H9 (cell line): ENCODE data around the gene KIRREL3. TPM values are rescaled to one million over a fixed set of nuclear protein-coding genes. Genes with fewer than 3 reads are reported as not detected.
A peak's percentile ranks its signal among the peaks of the same experiment; 100 is the strongest.

Experiments used
- DNase-seq: peaks from one replicate; pipeline ENCODE4 v3.0.0-alpha.2; 2017
- H2AFZ ChIP-seq: one replicate; pipeline ENCODE4 v1.6.1; 2013; ENCODE audit warnings: mild to moderate bottlenecking, low read length, control low read depth, moderate library complexity
- H2AK5ac ChIP-seq: 2 replicates; pipeline ENCODE4 v1.6.1; 2013; ENCODE audit warnings: low read length, control low read depth, mixed read lengths; ENCODE audit not compliant: insufficient read length
- H2BK120ac ChIP-seq: one replicate; pipeline ENCODE4 v1.6.1; 2013; ENCODE audit warnings: low read depth, mild to moderate bottlenecking, low read length, control low read depth, inconsistent platforms; ENCODE audit not compliant: poor library complexity, severe bottlenecking
- H2BK12ac ChIP-seq: 2 replicates; pipeline ENCODE4 v1.6.1; 2013; ENCODE audit warnings: low read length, control low read depth, mixed read lengths, low read depth; ENCODE audit not compliant: insufficient read length
- H2BK15ac ChIP-seq: 2 replicates; pipeline ENCODE4 v1.6.1; 2013; ENCODE audit warnings: low read depth, low read length, control low read depth
- H2BK20ac ChIP-seq: one replicate; pipeline ENCODE4 v1.6.1; 2013; ENCODE audit warnings: low read depth, mild to moderate bottlenecking, low read length, control low read depth, inconsistent platforms; ENCODE audit not compliant: poor library complexity, severe bottlenecking
- H2BK5ac ChIP-seq: 2 replicates; pipeline ENCODE4 v1.6.1; 2013; ENCODE audit warnings: low read length, control low read depth, mixed read lengths; ENCODE audit not compliant: insufficient read length
- H3K14ac ChIP-seq: 2 replicates; pipeline ENCODE4 v1.6.1; 2013; ENCODE audit warnings: low read length, control low read depth; ENCODE audit not compliant: insufficient read depth
- H3K18ac ChIP-seq: 2 replicates; pipeline ENCODE4 v1.6.1; 2013; ENCODE audit warnings: low read depth, mild to moderate bottlenecking, mixed read lengths, low read length, control low read depth; ENCODE audit not compliant: insufficient read length
- H3K23ac ChIP-seq: 2 replicates; pipeline ENCODE4 v1.6.1; 2013; ENCODE audit warnings: low read length, control low read depth, mixed read lengths, low read depth; ENCODE audit not compliant: insufficient read length
- H3K23me2 ChIP-seq: 2 replicates; pipeline ENCODE4 v1.6.1; 2013; ENCODE audit warnings: low read depth, mild to moderate bottlenecking, mixed read lengths, low read length, control low read depth; ENCODE audit not compliant: insufficient read length, poor library complexity, severe bottlenecking
- H3K27ac ChIP-seq: 2 replicates; pipeline ENCODE4 v1.5.1; 2013; ENCODE audit warnings: low read length, control low read depth, mixed read lengths, low read depth; ENCODE audit not compliant: insufficient read length
- H3K27me3 ChIP-seq: 2 replicates; pipeline ENCODE4 v1.6.1; 2013; ENCODE audit warnings: low read length, control low read depth, inconsistent platforms; ENCODE audit not compliant: insufficient read depth
- H3K4ac ChIP-seq: 2 replicates; pipeline ENCODE4 v1.6.1; 2013; ENCODE audit warnings: low read depth, mild to moderate bottlenecking, control low read depth, inconsistent platforms, low read length, moderate library complexity
- H3K4me1 ChIP-seq: 2 replicates; pipeline ENCODE4 v1.6.1; 2013; ENCODE audit warnings: low read length, control low read depth, inconsistent platforms; ENCODE audit not compliant: insufficient read depth
- H3K4me2 ChIP-seq: 2 replicates; pipeline ENCODE4 v1.6.1; 2013; ENCODE audit warnings: low read length, control low read depth, mixed read lengths; ENCODE audit not compliant: insufficient read length, insufficient read depth
- H3K56ac ChIP-seq: 2 replicates; pipeline ENCODE4 v1.6.1; 2013; ENCODE audit warnings: low read depth, mild to moderate bottlenecking, mixed read lengths, low read length, control low read depth; ENCODE audit not compliant: insufficient read length
- H3K79me1 ChIP-seq: 2 replicates; pipeline ENCODE4 v1.6.1; 2013; ENCODE audit warnings: low read depth, mild to moderate bottlenecking, moderate library complexity, low read length, control low read depth, inconsistent platforms; ENCODE audit not compliant: insufficient read depth, poor library complexity, severe bottlenecking
- H3K79me2 ChIP-seq: 2 replicates; pipeline ENCODE4 v1.6.1; 2013; ENCODE audit warnings: low read length, control low read depth, inconsistent platforms; ENCODE audit not compliant: insufficient read depth
- H3K9ac ChIP-seq: 2 replicates; pipeline ENCODE4 v1.6.1; 2013; ENCODE audit warnings: low read length, control low read depth, mixed read lengths; ENCODE audit not compliant: insufficient read length; ENCODE audit errors: extremely low read depth
- H3K9me3 ChIP-seq: one replicate; pipeline ENCODE4 v1.6.1; 2013; ENCODE audit warnings: low read depth, low read length, inconsistent platforms; ENCODE audit not compliant: control insufficient read depth
- H3T11ph ChIP-seq: one replicate; pipeline ENCODE4 v1.6.1; 2013; ENCODE audit warnings: mild to moderate bottlenecking, low read length, control low read depth, inconsistent platforms
- H4K20me1 ChIP-seq: one replicate; pipeline ENCODE4 v1.6.1; 2013; ENCODE audit not compliant: control insufficient read depth, insufficient read length, insufficient read depth
- H4K5ac ChIP-seq: 2 replicates; pipeline ENCODE4 v1.6.1; 2013; ENCODE audit warnings: low read depth, mild to moderate bottlenecking, mixed read lengths, low read length, control low read depth; ENCODE audit not compliant: insufficient read length
- H4K8ac ChIP-seq: replicated peaks from 2 replicates; pipeline ENCODE4 v1.6.1; 2013; ENCODE audit warnings: low read length, control low read depth, mixed read lengths, low read depth; ENCODE audit not compliant: insufficient read length
- H4K91ac ChIP-seq: 2 replicates; pipeline ENCODE4 v1.6.1; 2013; ENCODE audit warnings: low read depth, mild to moderate bottlenecking, moderate library complexity, mixed read lengths, low read length, control low read depth; ENCODE audit not compliant: insufficient read length
- H3K27ac Mint-ChIP-seq, 3 experiments: 2 replicates in 2 of 3; 3 replicates in 1 of 3; pipeline ENCODE4 v1.8.0; 2020 to 2021; ENCODE audit warnings: mixed read lengths in 3 of 3, mild to moderate bottlenecking in 1 of 3, moderate library complexity in 1 of 3
- H3K27me3 Mint-ChIP-seq: 2 replicates; pipeline ENCODE4 v1.8.0; 2021; ENCODE audit warnings: low read depth, mild to moderate bottlenecking, moderate library complexity, mixed read lengths
- H3K36me3 Mint-ChIP-seq, 3 experiments: 2 replicates in 2 of 3; 3 replicates in 1 of 3; pipeline ENCODE4 v1.8.0; 2020 to 2021; ENCODE audit warnings: low read depth in 3 of 3, mixed read lengths in 3 of 3; ENCODE audit not compliant: insufficient read depth in 1 of 3
- H3K4me1 Mint-ChIP-seq, 2 experiments: 2 replicates each; pipeline ENCODE4 v1.8.0; 2020; ENCODE audit warnings: mixed read lengths in 2 of 2
- H3K4me3 Mint-ChIP-seq, 2 experiments: 2 replicates in 1 of 2; 3 replicates in 1 of 2; pipeline ENCODE4 v1.8.0; 2020 to 2021; ENCODE audit warnings: mild to moderate bottlenecking in 2 of 2, mixed read lengths in 2 of 2, moderate library complexity in 1 of 2
- H3K9me3 Mint-ChIP-seq, 2 experiments: 2 replicates in 1 of 2; 3 replicates in 1 of 2; pipeline ENCODE4 v1.8.0; 2020; ENCODE audit warnings: mild to moderate bottlenecking in 2 of 2, mixed read lengths in 2 of 2, moderate library complexity in 1 of 2
- WGBS: extraction: QIAGEN DNeasy Blood & Tissue Kit; methylation state at CpG from one replicate; pipeline ENCODE4 v1.1.7; 2013; ENCODE audit warnings: missing lambda C conversion rate, low lambda C conversion rate, mixed read lengths; ENCODE audit not compliant: insufficient read length; ENCODE audit errors: extremely low coverage; 5-methylcytosine and 5-hydroxymethylcytosine counted together
- total RNA-seq: library from RNA; stranded (reverse); gene quantifications from 2 replicates; pipeline ENCODE4 v1.2.1, GENCODE V29; 2021
- TF ChIP-seq, protein P1 (sequence below): fragments of 200-600 bp; sonication (generic); conservative IDR thresholded peaks from 3 replicates; pipeline ENCODE4 v1.8.0; 2021; ENCODE audit warnings: antibody characterized with exemption, mild to moderate bottlenecking

Gene KIRREL3
- total RNA-seq, 1 experiment from 2014 or later, result 0.17 TPM

DNA sequence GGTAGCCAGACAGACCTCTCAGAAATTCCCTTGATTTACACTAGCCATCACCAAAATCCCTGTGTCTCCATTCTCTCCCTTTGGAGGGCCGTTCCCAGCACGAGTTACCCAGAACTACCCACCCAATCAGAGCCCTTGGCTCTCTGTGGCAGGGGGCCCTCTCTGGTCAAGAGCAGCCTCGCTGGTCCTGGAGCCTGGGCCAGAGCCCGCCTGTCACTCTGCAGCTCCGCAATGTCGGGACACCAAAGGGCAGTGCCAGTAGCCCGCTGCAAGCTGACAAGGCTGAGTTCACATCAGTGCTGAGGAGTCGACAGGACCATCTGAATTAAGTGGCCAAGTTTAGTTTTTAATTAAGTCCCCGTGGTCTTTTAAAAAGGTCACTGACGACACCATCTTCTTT is 403.5 kb downstream of the KIRREL3 start:
- Histone ChIP-seq H3K79me2 (no peaks in the 10 kb centered on the region), H3K79me1 (no peaks in the 10 kb centered on the region), H3K18ac (no peak overlapping the region), H4K91ac (no peak overlapping the region), H3K9ac (no peak overlapping the region), H2AFZ (no peak overlapping the region), H3K4me1 (peaks cover 4% of the 10 kb centered on the region; the same call in 1 of the 2 replicates), H2AK5ac (no peak overlapping the region), H4K8ac (no peak overlapping the region), H3T11ph (no peak overlapping the region), H3K4ac (no peak overlapping the region), H2BK15ac (no peak overlapping the region), H3K23me2 (peaks cover 3% of the 10 kb centered on the region), H3K4me2 (no peak overlapping the region), H2BK12ac (no peak overlapping the region), H3K23ac (no peak overlapping the region), H2BK20ac (no peak overlapping the region), H2BK5ac (no peak overlapping the region), H3K27me3 (no peaks in the 10 kb centered on the region), H2BK120ac (no peak overlapping the region), H3K56ac (no peak overlapping the region), H3K14ac (no peak overlapping the region), H3K9me3 (no peaks in the 10 kb centered on the region), H3K27ac (no peak overlapping the region), H4K5ac (no peak overlapping the region), H4K20me1 (no peaks in the 10 kb centered on the region)
- Mint-ChIP-seq H3K9me3 (peaks cover 2 to 5% of the 10 kb centered on the region in 2 experiments; a peak in 3 of 5 replicates), H3K27ac (no peak overlapping the region), H3K4me1 (peaks cover 30 to 48% of the 10 kb centered on the region in 2 experiments), H3K36me3 (peaks cover 0 to 3% (median 0%) of the 10 kb centered on the region in 3 experiments; a peak in 3 of 7 replicates), H3K27me3 (peaks cover 27% of the 10 kb centered on the region), H3K4me3 (no peak overlapping the region)
- TF ChIP-seq, protein P1, sequence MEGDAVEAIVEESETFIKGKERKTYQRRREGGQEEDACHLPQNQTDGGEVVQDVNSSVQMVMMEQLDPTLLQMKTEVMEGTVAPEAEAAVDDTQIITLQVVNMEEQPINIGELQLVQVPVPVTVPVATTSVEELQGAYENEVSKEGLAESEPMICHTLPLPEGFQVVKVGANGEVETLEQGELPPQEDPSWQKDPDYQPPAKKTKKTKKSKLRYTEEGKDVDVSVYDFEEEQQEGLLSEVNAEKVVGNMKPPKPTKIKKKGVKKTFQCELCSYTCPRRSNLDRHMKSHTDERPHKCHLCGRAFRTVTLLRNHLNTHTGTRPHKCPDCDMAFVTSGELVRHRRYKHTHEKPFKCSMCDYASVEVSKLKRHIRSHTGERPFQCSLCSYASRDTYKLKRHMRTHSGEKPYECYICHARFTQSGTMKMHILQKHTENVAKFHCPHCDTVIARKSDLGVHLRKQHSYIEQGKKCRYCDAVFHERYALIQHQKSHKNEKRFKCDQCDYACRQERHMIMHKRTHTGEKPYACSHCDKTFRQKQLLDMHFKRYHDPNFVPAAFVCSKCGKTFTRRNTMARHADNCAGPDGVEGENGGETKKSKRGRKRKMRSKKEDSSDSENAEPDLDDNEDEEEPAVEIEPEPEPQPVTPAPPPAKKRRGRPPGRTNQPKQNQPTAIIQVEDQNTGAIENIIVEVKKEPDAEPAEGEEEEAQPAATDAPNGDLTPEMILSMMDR, result no peak
- WGBS, result no CpG with 5 or more reads among the region's 10 CpGs
- peak; percentile 46 for DNase-seq
